ENCODE measurements around the gene PLCB4. TPM values are rescaled to one million over a fixed set of nuclear protein-coding genes. Genes with fewer than 3 reads are reported as not detected.

Gene PLCB4
- total and polyA plus RNA-seq, 7 donors, result 0.90 to 6.7 (median 2.1) TPM

- H3K4me3 ChIP-seq, result no peak overlapping the region
- no peaks in the 10 kb centered on the region for H3K27me3 ChIP-seq (ENCODE audit: insufficient read depth in 3 of 3, low read length in 2 of 3)
- H3K9me3 ChIP-seq, result no peaks in the 10 kb centered on the region
- no peak for ATAC-seq
- intact Hi-C loops (cut with DNase I), result no loop called here
- H3K36me3 ChIP-seq (ENCODE audit: insufficient read depth in 1 of 2, low read depth in 1 of 2), result no peaks in the 10 kb centered on the region
- no peak for TF ChIP-seq CTCF (IDR thresholded peaks at IDR 0.05)
- no peak overlapping the region for H3K27ac ChIP-seq
- no peaks in the 10 kb centered on the region for H3K4me1 ChIP-seq
- WGBS, 3 donors, result 14 to 37% (median 24%) methylated on average over 2 of the region's 2 CpGs
- no peak for DNase-seq
Observed at GRCh38 chr20:9488063-9488462, 419.2 kb downstream of the PLCB4 start.

GRCh38 chr20:9490161-9490560, 421.3 kb downstream of the PLCB4 start:
- no peak for DNase-seq
- H3K4me3 ChIP-seq, result no peak overlapping the region
- no peaks in the 10 kb centered on the region for H3K36me3 ChIP-seq (ENCODE audit: insufficient read depth in 1 of 2, low read depth in 1 of 2)
- H3K27me3 ChIP-seq (ENCODE audit: insufficient read depth in 3 of 3, low read length in 2 of 3), result no peaks in the 10 kb centered on the region
- intact Hi-C loops (cut with DNase I), result no loop called here
- WGBS, 3 donors, result 63 to 70% (median 70%) methylated on average over 3 of the region's 3 CpGs
- H3K9me3 ChIP-seq, result no peaks in the 10 kb centered on the region
- TF ChIP-seq CTCF (IDR thresholded peaks at IDR 0.05), result no peak
- no peaks in the 10 kb centered on the region for H3K4me1 ChIP-seq
- no peak overlapping the region for H3K27ac ChIP-seq
- ATAC-seq, result no peak

- no peak for ATAC-seq
- Histone ChIP-seq H3K36me3 (ENCODE audit: insufficient read depth in 1 of 2, low read depth in 1 of 2) (no peaks in the 10 kb centered on the region), H3K9me3 (no peaks in the 10 kb centered on the region), H3K4me3 (no peak overlapping the region), H3K27me3 (ENCODE audit: insufficient read depth in 3 of 3, low read length in 2 of 3) (peaks cover 0 to 2% (median 0%) of the 10 kb centered on the region in 3 donors), H3K27ac (no peak overlapping the region), H3K4me1 (no peaks in the 10 kb centered on the region)
- WGBS, 3 donors, result 89 to 91% (median 89%) methylated on average over 3 of the region's 3 CpGs
- DNase-seq, result no peak
- no peak for TF ChIP-seq CTCF (IDR thresholded peaks at IDR 0.05)
- intact Hi-C loops (cut with DNase I), result no loop called here
Observed at GRCh38 chr20:9490631-9491030, 421.7 kb downstream of the PLCB4 start.

GRCh38 chr20:9491324-9491723, 422.4 kb downstream of the PLCB4 start:
- intact Hi-C loops (cut with DNase I), result no loop called here

More at GRCh38 chr20:9491324-9491723, 422.4 kb downstream of the PLCB4 start:
- no peak for TF ChIP-seq CTCF (IDR thresholded peaks at IDR 0.05)
- 22 to 56% (median 35%) methylated on average over 1 of the region's 1 CpG for WGBS, 3 donors
- Histone ChIP-seq H3K27me3 (ENCODE audit: insufficient read depth in 3 of 3, low read length in 2 of 3) (peaks cover 0 to 2% (median 0%) of the 10 kb centered on the region in 3 donors), H3K4me3 (no peak overlapping the region), H3K27ac (no peak overlapping the region), H3K9me3 (no peaks in the 10 kb centered on the region), H3K4me1 (no peaks in the 10 kb centered on the region), H3K36me3 (ENCODE audit: insufficient read depth in 1 of 2, low read depth in 1 of 2) (no peaks in the 10 kb centered on the region)
- DNase-seq, result no peak
- ATAC-seq, result no peak

Measured in psoas muscle (tissue), 8 donors.